Measurements from ENCODE around the gene SORBS2. TPM values are rescaled to one million over a fixed set of nuclear protein-coding genes. Genes with fewer than 3 reads are reported as not detected.

Gene SORBS2
- total RNA-seq, 5 donors from 2014 or later (not counting 1 experiment from before 2014, with no cell fraction given) = 0.15 to 1.9 (median 0.98) TPM; not detected in 1

DNA sequence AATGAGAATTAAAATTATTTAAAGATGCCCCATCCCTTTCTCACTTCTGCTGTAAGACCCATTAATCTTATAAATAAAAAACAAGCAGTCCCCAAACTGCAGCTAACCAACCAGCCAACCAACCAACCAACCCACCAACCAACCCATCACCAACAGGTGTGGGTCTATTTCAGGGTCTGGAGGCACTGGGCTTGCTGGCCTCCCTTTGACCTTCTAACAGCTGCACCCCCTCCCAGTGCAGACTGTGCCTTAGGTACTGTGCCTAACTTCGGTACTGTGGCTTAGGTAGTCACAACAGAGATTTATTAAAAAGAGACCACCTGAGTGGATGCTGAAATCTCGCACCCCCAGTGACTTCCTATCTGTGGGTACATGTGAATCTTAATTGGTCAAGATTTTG lies 128.1 kb downstream of the SORBS2 start:
- H3K36me3 Mint-ChIP-seq = no peaks in the 10 kb centered on the region

DNA sequence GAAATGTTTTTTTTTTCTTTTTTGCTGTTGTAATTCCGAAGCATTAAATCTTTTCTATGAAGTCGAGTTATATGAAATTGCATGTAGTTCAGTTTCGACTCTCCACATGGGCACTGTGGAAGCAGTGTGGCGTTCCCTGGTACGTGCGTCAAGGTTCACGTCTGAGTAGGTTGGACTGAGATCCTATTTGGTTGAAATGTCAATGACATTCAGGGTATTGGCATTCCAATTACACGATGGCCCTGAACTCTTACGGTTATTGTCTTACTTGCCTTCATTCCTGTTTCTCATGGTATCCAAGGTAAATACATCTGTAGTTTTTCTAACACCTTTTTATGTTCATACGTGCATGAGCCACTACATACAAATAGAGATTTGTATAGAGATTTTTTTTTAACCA lies 128.8 kb downstream of the SORBS2 start:
- ChIA-PET CTCF (no interaction called here), POLR2A (no interaction called here)
- H3K27me3 ChIP-seq (replicated peaks in 1 of 2; ENCODE audit: control insufficient read depth in 2 of 2, extremely low read depth in 1 of 2, insufficient read depth in 2 of 2, low read length in 1 of 2) = peaks cover 0 to 4% of the 10 kb centered on the region in 2 experiments
- peaks cover 3 to 5% of the 10 kb centered on the region in 2 donors for H3K27me3 Mint-ChIP-seq
- H3K27ac ChIP-seq (ENCODE audit: low read length) = no peak overlapping the region
- H3K4me3 ChIP-seq (ENCODE audit: control insufficient read depth in 1 of 2, extremely low read depth in 1 of 2, low read length in 1 of 2) = no peak overlapping the region
- H3K27ac Mint-ChIP-seq = no peak overlapping the region
- H3K36me3 Mint-ChIP-seq = no peaks in the 10 kb centered on the region
- H3K9me3 Mint-ChIP-seq = no peaks in the 10 kb centered on the region
- ATAC-seq (replicated peaks in 1 of 4) (no peak), DNase-seq (no peak)
- no peaks in the 10 kb centered on the region for H3K4me1 ChIP-seq (ENCODE audit: control insufficient read depth in 1 of 2, extremely low read depth in 1 of 2, insufficient read depth in 2 of 2, low read length in 2 of 2)
- no peaks in the 10 kb centered on the region for H3K4me1 Mint-ChIP-seq
- no peak overlapping the region for H3K4me3 Mint-ChIP-seq
- H3K36me3 ChIP-seq (ENCODE audit: control insufficient read depth in 2 of 2, extremely low read depth in 1 of 2, insufficient read depth in 1 of 2, low read length in 1 of 2) = no peaks in the 10 kb centered on the region
- WGBS (ENCODE audit: insufficient coverage) = 100% methylated on average over 2 of the region's 10 CpGs
- no peaks in the 10 kb centered on the region for H3K9me3 ChIP-seq

More for the DNA sequence above, 128.1 kb downstream of the SORBS2 start:
- Mint-ChIP-seq H3K27me3 (peaks cover 3 to 5% of the 10 kb centered on the region in 2 donors), H3K27ac (no peak overlapping the region), H3K9me3 (no peaks in the 10 kb centered on the region), H3K4me1 (no peaks in the 10 kb centered on the region), H3K4me3 (no peak overlapping the region)
- CTCF ChIA-PET = no interaction called here
- Histone ChIP-seq H3K9me3 (no peaks in the 10 kb centered on the region), H3K36me3 (ENCODE audit: control insufficient read depth in 2 of 2, extremely low read depth in 1 of 2, insufficient read depth in 1 of 2, low read length in 1 of 2) (no peaks in the 10 kb centered on the region), H3K27me3 (replicated peaks in 1 of 2; ENCODE audit: control insufficient read depth in 2 of 2, extremely low read depth in 1 of 2, insufficient read depth in 2 of 2, low read length in 1 of 2) (peaks cover 0 to 4% of the 10 kb centered on the region in 2 experiments), H3K4me1 (ENCODE audit: control insufficient read depth in 1 of 2, extremely low read depth in 1 of 2, insufficient read depth in 2 of 2, low read length in 2 of 2) (no peaks in the 10 kb centered on the region), H3K27ac (ENCODE audit: low read length) (no peak overlapping the region), H3K4me3 (ENCODE audit: control insufficient read depth in 1 of 2, extremely low read depth in 1 of 2, low read length in 1 of 2) (no peak overlapping the region)
- WGBS (ENCODE audit: insufficient coverage) = 100% methylated on average over 1 of the region's 2 CpGs
- POLR2A ChIA-PET = no interaction called here
- DNase-seq = no peak
- no peak for ATAC-seq (replicated peaks in 1 of 4)

DNA sequence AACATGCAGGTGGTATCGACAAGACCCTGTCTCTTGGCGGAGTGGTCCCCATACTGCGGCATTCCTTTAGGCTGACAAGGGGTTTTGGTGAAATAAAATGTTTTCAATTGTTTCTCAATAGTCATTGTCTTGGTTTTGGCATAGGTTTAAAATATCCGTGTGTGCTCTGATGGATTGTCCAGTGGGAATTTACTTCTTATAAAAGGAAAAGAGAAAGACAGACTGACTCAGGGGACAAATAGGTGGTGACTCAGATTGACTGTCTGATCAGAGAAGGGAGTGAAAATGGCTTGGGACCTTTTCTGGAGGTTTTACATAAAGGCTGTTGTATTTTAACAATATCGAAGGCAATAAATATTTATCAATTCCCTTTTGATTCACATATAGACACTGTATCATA lies 129.8 kb downstream of the SORBS2 start:
- no peaks in the 10 kb centered on the region for H3K4me1 ChIP-seq (ENCODE audit: control insufficient read depth in 1 of 2, extremely low read depth in 1 of 2, insufficient read depth in 2 of 2, low read length in 2 of 2)
- H3K4me3 ChIP-seq (ENCODE audit: control insufficient read depth in 1 of 2, extremely low read depth in 1 of 2, low read length in 1 of 2) = no peak overlapping the region
- Mint-ChIP-seq H3K27ac (no peak overlapping the region), H3K4me3 (no peak overlapping the region), H3K9me3 (no peaks in the 10 kb centered on the region), H3K27me3 (peaks cover 3 to 8% of the 10 kb centered on the region in 2 donors), H3K36me3 (no peaks in the 10 kb centered on the region), H3K4me1 (no peaks in the 10 kb centered on the region)
- CTCF ChIA-PET = no interaction called here
- no peaks in the 10 kb centered on the region for H3K9me3 ChIP-seq
- H3K36me3 ChIP-seq (ENCODE audit: control insufficient read depth in 2 of 2, extremely low read depth in 1 of 2, insufficient read depth in 1 of 2, low read length in 1 of 2) = no peaks in the 10 kb centered on the region
- POLR2A ChIA-PET = no interaction called here
- WGBS (ENCODE audit: insufficient coverage) = 88% methylated on average over 2 of the region's 5 CpGs
- no peak overlapping the region for H3K27ac ChIP-seq (ENCODE audit: low read length)
- no peak for DNase-seq
- H3K27me3 ChIP-seq (replicated peaks in 1 of 2; ENCODE audit: control insufficient read depth in 2 of 2, extremely low read depth in 1 of 2, insufficient read depth in 2 of 2, low read length in 1 of 2) = peaks cover 0 to 4% of the 10 kb centered on the region in 2 experiments
- no peak for ATAC-seq (replicated peaks in 1 of 4)

GRCh38 chr4:185681604-185682003 lies 130.4 kb downstream of the SORBS2 start:
- POLR2A ChIA-PET = no interaction called here

GRCh38 chr4:185680617-185681016 lies 131.4 kb downstream of the SORBS2 start:
- Mint-ChIP-seq H3K36me3 (no peaks in the 10 kb centered on the region), H3K4me1 (no peaks in the 10 kb centered on the region), H3K27ac (no peak overlapping the region), H3K27me3 (peaks cover 3 to 10% of the 10 kb centered on the region in 2 donors), H3K4me3 (no peak overlapping the region), H3K9me3 (no peaks in the 10 kb centered on the region)
- ChIA-PET POLR2A (no interaction called here), CTCF (no interaction called here)
- H3K27ac ChIP-seq (ENCODE audit: low read length) = no peak overlapping the region
- ATAC-seq (replicated peaks in 1 of 4) = no peak
- 92% methylated on average over 4 of the region's 7 CpGs for WGBS (ENCODE audit: insufficient coverage)
- no peaks in the 10 kb centered on the region for H3K9me3 ChIP-seq
- peaks cover 0 to 2% of the 10 kb centered on the region in 2 experiments for H3K27me3 ChIP-seq (replicated peaks in 1 of 2; ENCODE audit: control insufficient read depth in 2 of 2, extremely low read depth in 1 of 2, insufficient read depth in 2 of 2, low read length in 1 of 2)
- no peak for DNase-seq
- no peaks in the 10 kb centered on the region for H3K36me3 ChIP-seq (ENCODE audit: control insufficient read depth in 2 of 2, extremely low read depth in 1 of 2, insufficient read depth in 1 of 2, low read length in 1 of 2)
- H3K4me3 ChIP-seq (ENCODE audit: control insufficient read depth in 1 of 2, extremely low read depth in 1 of 2, low read length in 1 of 2) = no peak overlapping the region
- no peaks in the 10 kb centered on the region for H3K4me1 ChIP-seq (ENCODE audit: control insufficient read depth in 1 of 2, extremely low read depth in 1 of 2, insufficient read depth in 2 of 2, low read length in 2 of 2)

More at GRCh38 chr4:185681604-185682003, 130.4 kb downstream of the SORBS2 start:
- Histone ChIP-seq H3K4me3 (ENCODE audit: control insufficient read depth in 1 of 2, extremely low read depth in 1 of 2, low read length in 1 of 2) (no peak overlapping the region), H3K4me1 (ENCODE audit: control insufficient read depth in 1 of 2, extremely low read depth in 1 of 2, insufficient read depth in 2 of 2, low read length in 2 of 2) (no peaks in the 10 kb centered on the region), H3K27me3 (replicated peaks in 1 of 2; ENCODE audit: control insufficient read depth in 2 of 2, extremely low read depth in 1 of 2, insufficient read depth in 2 of 2, low read length in 1 of 2) (peaks cover 0 to 2% of the 10 kb centered on the region in 2 experiments), H3K27ac (ENCODE audit: low read length) (no peak overlapping the region), H3K36me3 (ENCODE audit: control insufficient read depth in 2 of 2, extremely low read depth in 1 of 2, insufficient read depth in 1 of 2, low read length in 1 of 2) (no peaks in the 10 kb centered on the region), H3K9me3 (no peaks in the 10 kb centered on the region)
- H3K27ac Mint-ChIP-seq = no peak overlapping the region
- CTCF ChIA-PET = no interaction called here
- 84% methylated on average over 4 of the region's 6 CpGs for WGBS (ENCODE audit: insufficient coverage)
- H3K36me3 Mint-ChIP-seq = no peaks in the 10 kb centered on the region
- H3K27me3 Mint-ChIP-seq = peaks cover 3 to 10% of the 10 kb centered on the region in 2 donors
- H3K4me3 Mint-ChIP-seq = no peak overlapping the region
- DNase-seq = no peak
- ATAC-seq (replicated peaks in 1 of 4) = no peak
- H3K9me3 Mint-ChIP-seq = no peaks in the 10 kb centered on the region
- no peaks in the 10 kb centered on the region for H3K4me1 Mint-ChIP-seq

DNA sequence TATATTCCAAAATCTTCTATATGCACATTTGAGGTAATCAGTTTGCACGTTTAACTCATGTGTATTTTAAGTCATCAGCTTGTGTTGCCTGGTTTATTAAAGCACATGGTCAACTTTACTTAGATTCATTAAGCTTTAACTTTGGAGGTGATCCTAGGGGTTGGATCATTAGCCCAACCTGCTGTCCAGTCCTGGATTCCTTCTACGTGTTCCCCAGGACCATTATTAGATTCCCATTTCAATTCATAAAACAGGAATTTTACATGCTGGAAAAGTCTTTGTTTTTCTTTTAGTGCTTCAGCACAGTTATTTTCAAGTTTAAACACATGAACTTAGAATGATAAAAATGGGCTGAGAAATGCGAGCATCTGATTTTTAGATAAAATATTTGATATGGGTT lies 132.5 kb downstream of the SORBS2 start:
- WGBS (ENCODE audit: insufficient coverage) = 80% methylated on average over 1 of the region's 3 CpGs
- no peaks in the 10 kb centered on the region for H3K4me1 Mint-ChIP-seq
- peaks cover 0 to 4% of the 10 kb centered on the region in 2 experiments for H3K27me3 ChIP-seq (replicated peaks in 1 of 2; ENCODE audit: control insufficient read depth in 2 of 2, extremely low read depth in 1 of 2, insufficient read depth in 2 of 2, low read length in 1 of 2)
- no peak overlapping the region for H3K27ac ChIP-seq (ENCODE audit: low read length)
- ATAC-seq (replicated peaks in 1 of 4) (no peak), DNase-seq (no peak)
- POLR2A ChIA-PET = interaction anchor here (0.6 to 0.7 kb wide), 2 partner anchors 14 to 220 kb away, joined by 3 to 4 read pairs; no protein-coding TSS in a partner anchor
- no peaks in the 10 kb centered on the region for H3K9me3 Mint-ChIP-seq
- CTCF ChIA-PET = no interaction called here
- H3K27ac Mint-ChIP-seq = no peak overlapping the region
- H3K4me1 ChIP-seq (ENCODE audit: control insufficient read depth in 1 of 2, extremely low read depth in 1 of 2, insufficient read depth in 2 of 2, low read length in 2 of 2) = no peaks in the 10 kb centered on the region
- H3K36me3 ChIP-seq (ENCODE audit: control insufficient read depth in 2 of 2, extremely low read depth in 1 of 2, insufficient read depth in 1 of 2, low read length in 1 of 2) = no peaks in the 10 kb centered on the region
- no peak overlapping the region for H3K4me3 ChIP-seq (ENCODE audit: control insufficient read depth in 1 of 2, extremely low read depth in 1 of 2, low read length in 1 of 2)
- H3K36me3 Mint-ChIP-seq = no peaks in the 10 kb centered on the region
- H3K9me3 ChIP-seq = no peaks in the 10 kb centered on the region
- H3K27me3 Mint-ChIP-seq = peaks cover 3 to 14% of the 10 kb centered on the region in 2 donors
- no peak overlapping the region for H3K4me3 Mint-ChIP-seq
